DND-41 (cell line): ENCODE measurements around the gene AKAP13.
A peak's percentile ranks its signal among the peaks of the same experiment; 100 is the strongest.

Source experiments
- ATAC-seq: fragments of 200-7000 bp; cut with Tn5 transposase; 3 replicates; pipeline ENCODE4 v1.9.1; 2021; ENCODE audit warnings: low read depth; ENCODE audit not compliant: insufficient read depth
- DNase-seq: peaks from one replicate; pipeline ENCODE4 v3.0.0-alpha.2; 2020
- H2AFZ ChIP-seq: 2 replicates; pipeline ENCODE4 v1.6.0; 2012; ENCODE audit warnings: low read depth, low read length
- H3K27ac ChIP-seq: 2 replicates; pipeline ENCODE4 v1.5.1; 2012; ENCODE audit warnings: low read length, inconsistent platforms
- H3K27me3 ChIP-seq: fragments of 200-600 bp; sonication (generic); 2 replicates; pipeline ENCODE4 v1.6.0; 2012; ENCODE audit warnings: low read length, mild to moderate bottlenecking, inconsistent platforms; ENCODE audit not compliant: insufficient read depth, poor library complexity
- H3K36me3 ChIP-seq: 2 replicates; pipeline ENCODE4 v1.5.1; 2012; ENCODE audit warnings: low read length, inconsistent platforms; ENCODE audit not compliant: insufficient read depth
- H3K4me1 ChIP-seq: 2 replicates; pipeline ENCODE4 v1.5.1; 2012; ENCODE audit warnings: mild to moderate bottlenecking, low read length; ENCODE audit not compliant: insufficient read depth
- H3K4me2 ChIP-seq: 2 replicates; pipeline ENCODE4 v1.6.0; 2012; ENCODE audit warnings: mild to moderate bottlenecking, moderate library complexity, low read length, inconsistent platforms; ENCODE audit not compliant: insufficient read depth
- H3K4me3 ChIP-seq, 2 experiments: fragments of 200-600 bp in 1 of 2; shearing (Covaris generic) in 1 of 2; 2 replicates each; pipeline ENCODE4 v1.5.1; 2012 to 2016; ENCODE audit warnings: inconsistent platforms in 2 of 2, low read length in 2 of 2, mild to moderate bottlenecking in 2 of 2, low read depth in 1 of 2, moderate library complexity in 1 of 2
- H3K79me2 ChIP-seq: 2 replicates; pipeline ENCODE4 v1.6.0; 2012; ENCODE audit warnings: low read length, inconsistent platforms; ENCODE audit not compliant: insufficient read depth
- H3K9ac ChIP-seq: 2 replicates; pipeline ENCODE4 v1.6.0; 2012; ENCODE audit warnings: low read depth, mild to moderate bottlenecking, inconsistent platforms, low read length, moderate library complexity
- H3K9me3 ChIP-seq: 2 replicates; pipeline ENCODE4 v1.5.1; 2012; ENCODE audit warnings: low read length, moderate library complexity, mild to moderate bottlenecking, inconsistent platforms; ENCODE audit not compliant: insufficient read depth, severe bottlenecking
- H4K20me1 ChIP-seq: 2 replicates; pipeline ENCODE4 v1.6.0; 2012; ENCODE audit warnings: low read length; ENCODE audit not compliant: insufficient read depth
- EZH2 ChIP-seq: IDR thresholded peaks from 3 replicates; pipeline ENCODE4 v1.6.1; 2012; ENCODE audit warnings: borderline replicate concordance, low read depth, mild to moderate bottlenecking, moderate library complexity, low read length, inconsistent platforms; ENCODE audit not compliant: severe bottlenecking
- TF ChIP-seq, protein P1 (sequence below): IDR thresholded peaks from 2 replicates; pipeline ENCODE4 v1.5.1; 2012; ENCODE audit warnings: borderline replicate concordance, low read length, moderate library complexity, mild to moderate bottlenecking; ENCODE audit not compliant: poor library complexity, severe bottlenecking; ENCODE audit errors: extremely low read depth

Gene AKAP13

DNA sequence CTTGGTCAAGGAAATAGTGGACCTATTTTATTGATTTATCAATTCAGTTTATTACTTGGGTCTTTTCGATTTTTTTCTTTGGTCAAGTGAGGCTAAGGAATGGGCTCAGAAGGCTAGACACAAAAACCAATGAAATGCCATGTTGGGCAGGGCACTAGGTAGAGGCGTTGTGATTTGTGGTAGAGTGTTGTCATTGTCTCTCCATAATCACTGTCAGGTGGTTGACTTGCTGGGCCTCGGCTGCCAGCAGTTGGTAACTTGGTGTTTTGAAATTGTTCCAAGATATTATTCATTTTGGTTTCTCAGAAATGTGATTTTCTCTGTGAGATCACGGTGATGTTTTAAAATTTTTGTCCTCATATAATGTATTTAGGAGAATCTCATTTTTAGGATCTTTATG, 240.7 kb downstream of the AKAP13 start:
- H3K27me3 ChIP-seq, result no peaks in the 10 kb centered on the region
- peak overlapping the region; percentile 63 for H3K4me2 ChIP-seq

DNA sequence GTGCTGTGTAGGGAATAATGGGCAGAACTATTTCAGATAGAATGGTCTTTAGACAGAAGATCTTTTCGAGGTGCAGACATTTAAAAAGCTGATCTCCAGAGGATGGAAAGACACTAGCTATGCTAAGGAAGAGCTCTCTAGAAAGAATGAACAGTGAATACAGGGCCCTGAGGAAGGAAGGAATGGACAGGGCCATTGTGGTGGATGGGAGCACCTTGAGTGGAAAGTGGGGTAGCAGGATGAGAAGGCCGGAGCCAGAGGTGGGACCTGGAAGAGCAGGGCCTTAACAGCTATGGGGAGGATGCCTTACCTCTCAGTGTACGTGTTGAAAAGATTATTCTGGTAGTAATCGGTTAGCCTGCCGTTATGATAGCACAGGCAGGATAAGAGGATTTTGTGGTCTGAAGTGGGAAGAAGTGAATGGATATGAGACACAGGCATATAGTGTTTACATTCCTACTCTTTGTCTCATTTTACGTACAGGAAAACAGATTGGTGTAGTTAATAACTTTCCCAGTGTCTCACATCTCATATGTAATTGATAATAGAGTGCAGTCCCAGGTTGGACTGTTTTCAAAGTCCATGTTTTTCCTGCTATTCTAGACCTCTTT, 241.9 kb downstream of the AKAP13 start:
- H3K27ac ChIP-seq, result no peak overlapping the region
- no peaks in the 10 kb centered on the region for H3K9me3 ChIP-seq
- ATAC-seq, result no peak
- no peaks in the 10 kb centered on the region for H4K20me1 ChIP-seq
- 0 out of 2 replicates have a peak, but pooled peaks cover 6% of the 10 kb centered on the region for H3K36me3 ChIP-seq
- H3K4me2 ChIP-seq, result no peak overlapping the region
- H3K4me3 ChIP-seq, result no peak overlapping the region
- H3K79me2 ChIP-seq, result no peaks in the 10 kb centered on the region; the same call in 1 of the 2 replicates
- H2AFZ ChIP-seq, result no peak overlapping the region
- DNase-seq, result no peak
- peaks cover 74% of the 10 kb centered on the region for H3K4me1 ChIP-seq
- no peaks in the 10 kb centered on the region for H3K27me3 ChIP-seq
- H3K9ac ChIP-seq, result no peak overlapping the region
- no peak for TF ChIP-seq EZH2
- TF ChIP-seq, protein P1, sequence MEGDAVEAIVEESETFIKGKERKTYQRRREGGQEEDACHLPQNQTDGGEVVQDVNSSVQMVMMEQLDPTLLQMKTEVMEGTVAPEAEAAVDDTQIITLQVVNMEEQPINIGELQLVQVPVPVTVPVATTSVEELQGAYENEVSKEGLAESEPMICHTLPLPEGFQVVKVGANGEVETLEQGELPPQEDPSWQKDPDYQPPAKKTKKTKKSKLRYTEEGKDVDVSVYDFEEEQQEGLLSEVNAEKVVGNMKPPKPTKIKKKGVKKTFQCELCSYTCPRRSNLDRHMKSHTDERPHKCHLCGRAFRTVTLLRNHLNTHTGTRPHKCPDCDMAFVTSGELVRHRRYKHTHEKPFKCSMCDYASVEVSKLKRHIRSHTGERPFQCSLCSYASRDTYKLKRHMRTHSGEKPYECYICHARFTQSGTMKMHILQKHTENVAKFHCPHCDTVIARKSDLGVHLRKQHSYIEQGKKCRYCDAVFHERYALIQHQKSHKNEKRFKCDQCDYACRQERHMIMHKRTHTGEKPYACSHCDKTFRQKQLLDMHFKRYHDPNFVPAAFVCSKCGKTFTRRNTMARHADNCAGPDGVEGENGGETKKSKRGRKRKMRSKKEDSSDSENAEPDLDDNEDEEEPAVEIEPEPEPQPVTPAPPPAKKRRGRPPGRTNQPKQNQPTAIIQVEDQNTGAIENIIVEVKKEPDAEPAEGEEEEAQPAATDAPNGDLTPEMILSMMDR, result no peak

More for the DNA sequence above, 240.7 kb downstream of the AKAP13 start:
- Histone ChIP-seq H3K36me3 (0 out of 2 replicates have a peak, but pooled peaks cover 2% of the 10 kb centered on the region), H3K79me2 (no peaks in the 10 kb centered on the region; the same call in 1 of the 2 replicates), H3K27ac (no peak overlapping the region; the same call in 1 of the 2 replicates), H3K4me3 (0 out of 4 replicates have a peak overlapping the region, but pooled peaks of 1 of the 2 experiments have one; percentile 50), H3K4me1 (peaks cover 73% of the 10 kb centered on the region), H2AFZ (no peak overlapping the region), H4K20me1 (no peaks in the 10 kb centered on the region), H3K9me3 (no peaks in the 10 kb centered on the region), H3K9ac (no peak overlapping the region)
- TF ChIP-seq, protein P1, result no peak
- TF ChIP-seq EZH2, result no peak
- ATAC-seq (no peak), DNase-seq (no peak)

DNA sequence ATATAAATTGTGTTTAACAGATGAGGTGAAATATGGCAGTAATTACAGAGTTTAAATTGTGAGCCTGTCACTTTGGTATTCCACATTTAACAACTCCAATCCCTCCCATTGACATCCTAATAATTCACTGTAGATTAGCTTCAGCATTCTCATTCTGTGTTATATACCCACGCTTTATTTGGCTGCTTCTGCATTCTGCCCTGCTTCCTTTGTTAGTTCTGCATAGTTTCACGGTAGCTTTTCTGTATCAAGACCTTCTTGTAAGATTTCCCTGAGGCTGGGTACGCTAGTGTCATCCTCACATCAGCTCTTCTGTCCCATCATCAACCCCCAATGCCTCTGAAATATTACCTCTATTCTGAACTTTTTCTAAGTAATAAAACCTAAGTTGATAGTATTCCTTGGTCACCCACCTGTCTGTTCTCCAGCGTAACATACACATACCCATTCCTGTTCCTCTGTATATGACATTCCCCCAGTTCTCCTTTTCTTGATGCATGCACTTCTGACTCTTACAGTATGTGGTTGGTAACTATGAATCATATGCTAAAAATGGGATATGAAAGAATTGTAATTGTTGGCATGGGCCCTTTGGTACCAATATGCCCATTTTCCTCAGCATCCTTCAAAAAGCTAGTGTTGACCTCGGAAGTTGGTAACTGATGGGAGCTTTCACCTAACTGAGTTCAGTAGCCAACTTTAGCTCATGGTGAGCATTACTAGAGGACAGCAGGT, 243.1 kb downstream of the AKAP13 start:
- Histone ChIP-seq H3K4me3 (no peak overlapping the region), H3K79me2 (no peaks in the 10 kb centered on the region; the same call in 1 of the 2 replicates), H3K9ac (0 out of 2 replicates have a peak overlapping the region, but pooled peaks have one; percentile 6), H3K4me2 (peak overlapping the region; percentile 52; the same call in 1 of the 2 replicates), H3K27me3 (no peaks in the 10 kb centered on the region), H3K4me1 (peaks cover 69% of the 10 kb centered on the region), H3K27ac (peak overlapping the region; percentile 72), H2AFZ (no peak overlapping the region), H3K36me3 (0 out of 2 replicates have a peak, but pooled peaks cover 6% of the 10 kb centered on the region), H3K9me3 (no peaks in the 10 kb centered on the region), H4K20me1 (no peaks in the 10 kb centered on the region)
- no peak for DNase-seq
- ATAC-seq, result no peak
- TF ChIP-seq EZH2, result no peak

DNA sequence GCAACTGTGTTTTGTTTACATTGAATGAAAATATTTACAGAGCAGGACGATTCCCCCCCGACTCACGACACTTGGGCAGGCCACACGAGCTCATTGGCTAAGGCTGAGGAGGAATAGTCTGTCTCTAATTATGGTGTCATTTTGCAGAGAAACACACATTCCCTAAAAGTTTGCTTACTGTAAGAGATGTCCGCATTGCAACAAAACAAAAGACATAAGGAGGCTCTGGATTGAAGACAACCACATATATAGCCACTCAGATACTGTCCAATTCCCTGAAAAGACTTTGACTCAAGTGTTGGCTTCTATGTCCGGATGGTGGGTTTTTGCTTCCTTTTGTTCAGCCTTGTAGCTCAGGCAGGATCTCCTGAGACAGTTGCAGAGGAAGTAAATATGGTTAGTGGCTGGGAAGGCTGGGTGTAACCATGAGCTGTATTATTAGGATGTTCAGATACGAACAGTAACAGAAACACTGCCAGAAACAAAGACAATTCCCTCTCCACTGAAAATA, 243.9 kb downstream of the AKAP13 start:
- DNase-seq, result peak; percentile 63
- Histone ChIP-seq H3K27ac (peak overlapping the region; percentile 72), H3K36me3 (0 out of 2 replicates have a peak, but pooled peaks cover 6% of the 10 kb centered on the region)

More for the DNA sequence above, 243.9 kb downstream of the AKAP13 start:
- Histone ChIP-seq H3K4me2 (peak overlapping the region; percentile 52), H3K4me3 (peak overlapping the region in 1 of 2 experiments; percentile 11; a peak in 1 of 4 replicates), H2AFZ (no peak overlapping the region; the same call in 1 of the 2 replicates), H3K79me2 (no peaks in the 10 kb centered on the region; the same call in 1 of the 2 replicates), H3K4me1 (peaks cover 60% of the 10 kb centered on the region), H3K9me3 (no peaks in the 10 kb centered on the region), H4K20me1 (no peaks in the 10 kb centered on the region), H3K9ac (peak overlapping the region; percentile 34), H3K27me3 (no peaks in the 10 kb centered on the region)
- TF ChIP-seq, protein P1, result no peak
- TF ChIP-seq EZH2, result no peak
- peak; percentile 88 for ATAC-seq
